ENCODE data around the gene ZNF80. TPM values are rescaled to one million over a fixed set of nuclear protein-coding genes. Genes with fewer than 3 reads are reported as not detected.
"Not testable (repeated sequence)": the region's sequence is repeated elsewhere in the genome, so short reads cannot be mapped to it uniquely, and the experiment has no call there.

Gene ZNF80
- not detected in 2 replicates for total RNA-seq
- polyA plus RNA-seq = not detected in 2 replicates
- polyA plus RNA-seq (2012) = not detected in 2 replicates
- polyA minus RNA-seq (ENCODE audit: low replicate concordance) = not detected in 2 replicates

GRCh38 chr3:114237478-114237877 lies at the start of gene ZNF80:
ZNF80 (minus strand) TSS chr3:114237578; CDS start chr3:114237074, 504 bp downstream.
- not testable (repeated sequence) for H4K20me1 ChIP-seq (ENCODE audit: control insufficient read depth, extremely low read depth, insufficient read depth, low read length); H3K79me2 ChIP-seq (ENCODE audit: control insufficient read depth, insufficient read depth, low read length); H3K9me3 ChIP-seq (ENCODE audit: control insufficient read depth, insufficient read depth, low read depth, low read length); H3K36me3 ChIP-seq (ENCODE audit: control insufficient read depth, insufficient read depth, low read length); H2AFZ ChIP-seq (ENCODE audit: low read length); DNase-seq (ENCODE audit: low read depth in 2 of 2); H3K4me2 ChIP-seq (ENCODE audit: extremely low read depth, insufficient read depth, low read length); H3K27me3 ChIP-seq (ENCODE audit: control insufficient read depth, insufficient read depth, low read length); H3K9ac ChIP-seq (ENCODE audit: insufficient read depth, low read length); H3K4me1 ChIP-seq (ENCODE audit: control insufficient read depth, extremely low read depth, insufficient read depth, low read length); H3K27ac ChIP-seq (ENCODE audit: insufficient read depth, low read length); H3K4me3 ChIP-seq (replicated peaks in 1 of 4; ENCODE audit: control extremely low read depth in 1 of 4, insufficient read depth in 1 of 4, low read depth in 3 of 4, low read length in 4 of 4)

GRCh38 chr3:114286266-114286665 lies 48.9 kb upstream of the ZNF80 start:
- no peaks in the 10 kb centered on the region for H4K20me1 ChIP-seq (ENCODE audit: control insufficient read depth, extremely low read depth, insufficient read depth, low read length)
- no peak overlapping the region for H3K27ac ChIP-seq (ENCODE audit: insufficient read depth, low read length)
- H2AFZ ChIP-seq (ENCODE audit: low read length) = no peak overlapping the region
- no peaks in the 10 kb centered on the region for H3K9me3 ChIP-seq (ENCODE audit: control insufficient read depth, insufficient read depth, low read depth, low read length)
- no peak for DNase-seq (ENCODE audit: low read depth in 2 of 2)
- H3K79me2 ChIP-seq (ENCODE audit: control insufficient read depth, insufficient read depth, low read length) = no peaks in the 10 kb centered on the region
- no peaks in the 10 kb centered on the region for H3K36me3 ChIP-seq (ENCODE audit: control insufficient read depth, insufficient read depth, low read length)
- no peak for TF ChIP-seq CTCF (conservative IDR thresholded peaks at IDR 0.05 in 1 of 2, IDR thresholded peaks at IDR 0.05 in 1 of 2; ENCODE audit: low read depth in 1 of 2, low read length in 2 of 2)
- TF ChIP-seq EZH2 (IDR thresholded peaks at IDR 0.05; ENCODE audit: low read length, missing control alignments) = no peak
- H3K9ac ChIP-seq (ENCODE audit: insufficient read depth, low read length) = no peak overlapping the region
- H3K27me3 ChIP-seq (ENCODE audit: control insufficient read depth, insufficient read depth, low read length) = no peaks in the 10 kb centered on the region
- H3K4me1 ChIP-seq (ENCODE audit: control insufficient read depth, extremely low read depth, insufficient read depth, low read length) = no peaks in the 10 kb centered on the region
- no peak overlapping the region for H3K4me2 ChIP-seq (ENCODE audit: extremely low read depth, insufficient read depth, low read length)
- H3K4me3 ChIP-seq (replicated peaks in 1 of 4; ENCODE audit: control extremely low read depth in 1 of 4, insufficient read depth in 1 of 4, low read depth in 3 of 4, low read length in 4 of 4) = no peak overlapping the region

GRCh38 chr3:114285648-114286230 lies 48.4 kb upstream of the ZNF80 start:
- Histone ChIP-seq H3K4me2 (ENCODE audit: extremely low read depth, insufficient read depth, low read length) (no peak overlapping the region), H3K4me1 (ENCODE audit: control insufficient read depth, extremely low read depth, insufficient read depth, low read length) (no peaks in the 10 kb centered on the region), H4K20me1 (ENCODE audit: control insufficient read depth, extremely low read depth, insufficient read depth, low read length) (no peaks in the 10 kb centered on the region), H3K9ac (ENCODE audit: insufficient read depth, low read length) (no peak overlapping the region), H3K9me3 (ENCODE audit: control insufficient read depth, insufficient read depth, low read depth, low read length) (no peaks in the 10 kb centered on the region), H3K27me3 (ENCODE audit: control insufficient read depth, insufficient read depth, low read length) (no peaks in the 10 kb centered on the region), H3K27ac (ENCODE audit: insufficient read depth, low read length) (no peak overlapping the region), H3K4me3 (replicated peaks in 1 of 4; ENCODE audit: control extremely low read depth in 1 of 4, insufficient read depth in 1 of 4, low read depth in 3 of 4, low read length in 4 of 4) (no peak overlapping the region), H2AFZ (ENCODE audit: low read length) (no peak overlapping the region), H3K79me2 (ENCODE audit: control insufficient read depth, insufficient read depth, low read length) (no peaks in the 10 kb centered on the region), H3K36me3 (ENCODE audit: control insufficient read depth, insufficient read depth, low read length) (no peaks in the 10 kb centered on the region)
- TF ChIP-seq EZH2 (IDR thresholded peaks at IDR 0.05; ENCODE audit: low read length, missing control alignments) (no peak), CTCF (conservative IDR thresholded peaks at IDR 0.05 in 1 of 2, IDR thresholded peaks at IDR 0.05 in 1 of 2; ENCODE audit: low read depth in 1 of 2, low read length in 2 of 2) (no peak)
- DNase-seq (ENCODE audit: low read depth in 2 of 2) = no peak

All from fibroblast of lung (primary cell).